Ovary (tissue), 9 donors: ENCODE results near the gene LDLR. TPM values are rescaled to one million over a fixed set of nuclear protein-coding genes. Genes with fewer than 3 reads are reported as not detected.
A peak's percentile ranks its signal among the peaks of the same experiment; 100 is the strongest.

Source experiments
- DNase-seq, 5 donors: peaks; one replicate each; pipeline ENCODE4 v3.0.0-alpha.2; 2019 to 2020
- H3K27ac ChIP-seq, 2 donors: fragments of 200-600 bp; one replicate each; pipeline versions ENCODE4 v1.5.1 to v1.8.0; 2019 to 2022
- H3K27me3 ChIP-seq: fragments of 200-600 bp; one replicate; pipeline ENCODE4 v1.8.0; 2022
- H3K36me3 ChIP-seq: fragments of 200-600 bp; sonication (generic); one replicate; pipeline ENCODE4 v1.5.1; 2019
- H3K4me1 ChIP-seq: one replicate; pipeline ENCODE4 v1.8.1; 2013; ENCODE audit warnings: mild to moderate bottlenecking, moderate library complexity; ENCODE audit not compliant: insufficient read depth
- H3K4me3 ChIP-seq: fragments of 200-600 bp; sonication (generic); one replicate; pipeline ENCODE4 v1.5.1; 2017
- H3K9me3 ChIP-seq, 2 donors: fragments of 200-600 bp in 1 of 2; sonication (generic) in 1 of 2; one replicate each; pipeline versions ENCODE4 v1.5.1 to v1.8.1; 2013 to 2019; ENCODE audit warnings: mild to moderate bottlenecking in 1 of 2, moderate library complexity in 1 of 2
- EP300 ChIP-seq: sonication (generic); formaldehyde crosslinking; IDR thresholded peaks from one replicate; pipeline ENCODE4 v1.6.1; 2017; ENCODE audit warnings: antibody characterized with exemption
- POLR2A ChIP-seq: fragments of 450-650 bp; IDR thresholded peaks from one replicate; pipeline ENCODE4 v1.6.1; 2017; ENCODE audit warnings: antibody characterized with exemption, mild to moderate bottlenecking, moderate library complexity
- WGBS, 3 donors: extraction: QIAGEN DNeasy Blood & Tissue Kit in 1 of 3; methylation state at CpG; one replicate each; pipeline versions ENCODE4 v1.1.5 to v1.1.7; 2013 to 2017; 5-methylcytosine and 5-hydroxymethylcytosine counted together
- intact Hi-C, 4 donors: fragments of 100-400 bp; cut with DNase I; formaldehyde crosslinking; loops; one replicate each; pipeline versions ENCODE4 v1.11.0 to v1.15.1; 2022 to 2023
- polyA plus RNA-seq, 2 donors: library from polyadenylated mRNA; stranded (reverse); fragments of 200-250 nt in 1 of 2; fragments of 350-450 nt in 1 of 2; fragmentation: Illumina TruSeq in 1 of 2; extraction: RNeasy Lipid Tissue Mini Kit (QIAGEN cat#74804) in 1 of 2; gene quantifications; one replicate each; pipeline ENCODE4 v1.2.3, GENCODE V29; 2013 to 2014
- total RNA-seq, 7 donors: library from RNA; depleted of rRNA in 2 of 7; stranded (reverse); fragments of >200 nt in 2 of 7; fragmentation: NEBNext Ultra II Directional in 3 of 7; extraction: Animal tissue kit (Norgen Biotek cat#: 25700) in 3 of 7; gene quantifications; one replicate each; pipeline versions ENCODE4 v1.1.0 to v1.2.4, GENCODE V29; 2016 to 2023
- TF ChIP-seq, protein P1 (sequence below), 3 donors: fragments of 450-650 bp in 2 of 3; fragments of 200-600 bp in 1 of 3; IDR thresholded peaks; one replicate each; pipeline versions ENCODE4 v1.5.1 to v1.8.0; 2016 to 2022; ENCODE audit warnings: antibody characterized with exemption in 3 of 3, mild to moderate bottlenecking in 1 of 3
- donor health status: DM: no; HTN: no; CAD: no; lungs with moderate emphysema.
- donor health status: DM: no; HTN: no; CAD: no.
- donor health status: Bipolar disorder and iron deficiency.
- donor health status: DM: yes; HTN: yes; CAD: no.
- donor health status: DM: no; HTN: no; CAD: no.
- donor health status: DM: yes; HTN: yes; CAD: no.

Gene LDLR
- total and polyA plus RNA-seq, 9 donors = 31.1 to 436 (median 141) TPM

DNA sequence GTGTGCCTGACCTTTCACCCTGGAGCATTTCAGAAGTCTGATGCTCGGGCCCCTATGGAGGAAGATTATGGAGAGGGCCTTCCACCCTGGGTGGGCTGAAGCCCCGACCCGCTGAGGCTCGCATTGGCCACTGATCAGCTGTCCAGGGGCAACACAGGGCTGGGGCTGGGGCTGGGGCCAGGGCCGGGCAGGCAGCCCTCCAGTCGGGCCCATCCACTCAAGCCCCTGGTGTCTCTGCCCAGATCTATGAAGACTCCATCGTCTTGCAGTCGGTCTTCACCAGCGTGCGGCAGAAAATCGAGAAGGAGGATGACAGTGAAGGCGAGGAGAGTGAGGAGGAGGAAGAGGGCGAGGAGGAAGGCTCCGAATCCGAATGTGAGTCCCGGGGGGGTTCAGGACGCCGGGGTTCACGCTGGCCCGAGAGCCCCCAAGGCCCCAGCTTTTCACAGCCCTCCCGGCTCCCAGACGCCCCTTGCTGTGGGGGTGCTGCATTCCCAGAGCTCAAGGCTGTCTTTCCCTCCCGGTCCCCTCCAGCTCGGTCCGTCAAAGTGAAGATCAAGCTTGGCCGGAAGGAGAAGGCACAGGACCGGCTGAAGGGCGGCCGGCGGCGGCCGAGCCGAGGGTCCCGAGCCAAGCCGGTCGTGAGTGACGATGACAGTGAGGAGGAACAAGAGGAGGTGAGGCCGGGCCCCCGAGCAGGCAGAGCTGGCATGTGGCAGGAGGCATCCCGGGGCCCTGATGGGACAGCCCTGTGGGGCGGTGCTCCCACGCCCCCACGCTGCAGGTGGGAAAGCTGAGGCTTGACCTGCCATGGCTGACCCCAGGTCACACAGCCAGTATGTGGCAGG lies 29.5 kb upstream of the LDLR start:
- intact Hi-C loops = no loop called here
- WGBS, 3 donors = 92 to 94% (median 93%) methylated on average over 43 of the region's 43 CpGs
- no peak overlapping the region for H3K4me3 ChIP-seq
- no peaks in the 10 kb centered on the region for H3K27me3 ChIP-seq
- no peaks in the 10 kb centered on the region for H3K9me3 ChIP-seq
- no peak for DNase-seq
- H3K36me3 ChIP-seq = no peaks in the 10 kb centered on the region
- TF ChIP-seq, protein P1, sequence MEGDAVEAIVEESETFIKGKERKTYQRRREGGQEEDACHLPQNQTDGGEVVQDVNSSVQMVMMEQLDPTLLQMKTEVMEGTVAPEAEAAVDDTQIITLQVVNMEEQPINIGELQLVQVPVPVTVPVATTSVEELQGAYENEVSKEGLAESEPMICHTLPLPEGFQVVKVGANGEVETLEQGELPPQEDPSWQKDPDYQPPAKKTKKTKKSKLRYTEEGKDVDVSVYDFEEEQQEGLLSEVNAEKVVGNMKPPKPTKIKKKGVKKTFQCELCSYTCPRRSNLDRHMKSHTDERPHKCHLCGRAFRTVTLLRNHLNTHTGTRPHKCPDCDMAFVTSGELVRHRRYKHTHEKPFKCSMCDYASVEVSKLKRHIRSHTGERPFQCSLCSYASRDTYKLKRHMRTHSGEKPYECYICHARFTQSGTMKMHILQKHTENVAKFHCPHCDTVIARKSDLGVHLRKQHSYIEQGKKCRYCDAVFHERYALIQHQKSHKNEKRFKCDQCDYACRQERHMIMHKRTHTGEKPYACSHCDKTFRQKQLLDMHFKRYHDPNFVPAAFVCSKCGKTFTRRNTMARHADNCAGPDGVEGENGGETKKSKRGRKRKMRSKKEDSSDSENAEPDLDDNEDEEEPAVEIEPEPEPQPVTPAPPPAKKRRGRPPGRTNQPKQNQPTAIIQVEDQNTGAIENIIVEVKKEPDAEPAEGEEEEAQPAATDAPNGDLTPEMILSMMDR (IDR thresholded peaks at IDR 0.05) = no peak
- TF ChIP-seq EP300 = no peak
- no peak for TF ChIP-seq POLR2A
- H3K4me1 ChIP-seq = peaks cover 2% of the 10 kb centered on the region
- no peak overlapping the region for H3K27ac ChIP-seq

DNA sequence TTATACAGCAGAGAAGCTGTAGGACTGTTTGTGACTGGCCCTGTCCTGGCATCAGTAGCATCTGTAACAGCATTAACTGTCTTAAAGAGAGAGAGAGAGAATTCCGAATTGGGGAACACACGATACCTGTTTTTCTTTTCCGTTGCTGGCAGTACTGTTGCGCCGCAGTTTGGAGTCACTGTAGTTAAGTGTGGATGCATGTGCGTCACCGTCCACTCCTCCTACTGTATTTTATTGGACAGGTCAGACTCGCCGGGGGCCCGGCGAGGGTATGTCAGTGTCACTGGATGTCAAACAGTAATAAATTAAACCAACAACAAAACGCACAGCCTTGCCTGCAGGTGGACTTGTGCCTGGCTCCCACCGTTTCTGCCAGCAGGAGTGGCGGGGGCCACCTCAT lies 27.3 kb upstream of the LDLR start:
- peaks cover 5% of the 10 kb centered on the region for H3K4me1 ChIP-seq
- H3K27ac ChIP-seq = no peak overlapping the region
- DNase-seq = no peak
- WGBS, 3 donors = 78 to 80% (median 80%) methylated on average over 14 of the region's 14 CpGs
- no peak overlapping the region for H3K4me3 ChIP-seq
- no peaks in the 10 kb centered on the region for H3K36me3 ChIP-seq
- intact Hi-C loops = no loop called here
- no peaks in the 10 kb centered on the region for H3K9me3 ChIP-seq
- no peak for TF ChIP-seq EP300
- TF ChIP-seq, protein P1 (IDR thresholded peaks at IDR 0.05) = no peak
- TF ChIP-seq POLR2A = no peak
- no peaks in the 10 kb centered on the region for H3K27me3 ChIP-seq

DNA sequence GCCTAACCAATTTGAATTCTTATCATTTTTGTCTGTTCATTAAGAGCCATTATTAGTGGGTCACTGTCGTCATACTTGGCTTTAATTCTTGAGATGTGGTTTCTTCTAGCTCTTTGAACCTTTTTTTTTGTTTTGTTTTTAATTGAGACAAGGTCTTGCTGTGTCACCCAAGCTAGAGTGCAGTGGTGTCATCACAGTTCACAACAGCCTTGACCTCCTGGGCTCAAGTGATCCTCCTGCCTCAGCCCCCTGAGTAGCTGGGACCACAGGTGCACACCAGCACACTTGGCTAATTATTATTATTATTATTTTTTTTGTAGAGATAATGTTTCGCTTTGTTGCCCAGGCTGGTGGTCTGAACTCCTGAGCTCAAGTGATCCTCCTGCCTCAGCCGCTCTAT lies 25.8 kb upstream of the LDLR start:
- Histone ChIP-seq H3K36me3 (no peaks in the 10 kb centered on the region), H3K27me3 (no peaks in the 10 kb centered on the region), H3K27ac (no peak overlapping the region), H3K9me3 (no peaks in the 10 kb centered on the region), H3K4me1 (peaks cover 5% of the 10 kb centered on the region), H3K4me3 (no peak overlapping the region)
- 69 to 76% (median 75%) methylated on average over 3 of the region's 3 CpGs for WGBS, 3 donors
- no peak for DNase-seq
- intact Hi-C loops = no loop called here
- TF ChIP-seq EP300 = no peak
- TF ChIP-seq, protein P1 (IDR thresholded peaks at IDR 0.05) = no peak
- no peak for TF ChIP-seq POLR2A

DNA sequence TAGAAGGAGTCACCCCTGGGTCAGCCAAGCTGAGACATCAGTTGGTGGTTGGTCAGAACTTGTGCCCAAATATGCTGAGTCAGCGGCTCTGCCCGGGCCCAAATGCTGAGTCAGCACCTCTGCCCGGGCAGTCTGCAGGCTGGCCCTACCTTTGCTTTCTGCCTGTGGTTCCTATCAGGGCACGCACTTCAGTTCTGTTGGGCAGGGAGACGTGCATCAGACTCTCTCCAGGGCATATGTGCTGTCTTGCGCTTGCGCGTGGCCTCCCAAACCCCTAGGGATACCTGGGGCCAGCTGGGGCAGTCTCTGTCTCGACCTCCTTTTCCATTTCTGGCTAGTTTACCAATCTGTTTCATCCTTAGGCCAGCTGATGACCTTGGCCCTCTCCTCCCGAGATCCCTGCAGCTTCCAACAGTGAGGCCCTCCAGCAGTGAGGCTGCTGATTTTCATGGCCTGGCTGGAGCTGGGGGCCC lies 24.4 kb upstream of the LDLR start:
- Histone ChIP-seq H3K27ac (peak overlapping the region; percentile 11 to 45), H3K4me3 (no peak overlapping the region), H3K9me3 (no peaks in the 10 kb centered on the region), H3K4me1 (peaks cover 5% of the 10 kb centered on the region), H3K27me3 (no peaks in the 10 kb centered on the region), H3K36me3 (no peaks in the 10 kb centered on the region)
- 43 to 50% (median 47%) methylated on average over 10 of the region's 10 CpGs for WGBS, 3 donors
- peak; percentile 16 for TF ChIP-seq POLR2A
- TF ChIP-seq, protein P1 (IDR thresholded peaks at IDR 0.05) = no peak
- intact Hi-C loops = no loop called here
- DNase-seq = peak; percentile 61 to 80 (median 69)
